Sigmoid colon (tissue), 7 donors: ENCODE data around the gene P2RX4. TPM values are rescaled to one million over a fixed set of nuclear protein-coding genes. Genes with fewer than 3 reads are reported as not detected.

ENCODE experiments used
- DNase-seq: peaks from one replicate; pipeline ENCODE4 v3.0.0-alpha.2; 2019
- H3K27ac ChIP-seq, 4 donors: fragments of 200-600 bp; sonication (generic); one replicate each; pipeline ENCODE4 v1.5.1; 2016 to 2019; ENCODE audit warnings: mild to moderate bottlenecking in 1 of 4
- H3K27me3 ChIP-seq, 3 donors: fragments of 200-600 bp; sonication (generic); one replicate each; pipeline ENCODE4 v1.5.1; 2019; ENCODE audit warnings: mild to moderate bottlenecking in 1 of 3
- H3K36me3 ChIP-seq, 4 donors: fragments of 200-600 bp; sonication (generic); one replicate each; pipeline ENCODE4 v1.5.1; 2016 to 2019
- H3K4me1 ChIP-seq, 4 donors: fragments of 200-600 bp; sonication (generic); one replicate each; pipeline ENCODE4 v1.5.1; 2017 to 2019
- H3K4me3 ChIP-seq, 4 donors: fragments of 200-600 bp; sonication (generic); one replicate each; pipeline ENCODE4 v1.5.1; 2017 to 2019; ENCODE audit warnings: mild to moderate bottlenecking in 2 of 4, moderate library complexity in 1 of 4
- H3K9me3 ChIP-seq, 4 donors: fragments of 200-600 bp in 3 of 4; sonication (generic) in 3 of 4; one replicate each; pipeline versions ENCODE4 v1.5.1 to v1.6.1; 2013 to 2019
- EP300 ChIP-seq, 4 donors: sonication (generic); formaldehyde crosslinking; IDR thresholded peaks; one replicate each; pipeline ENCODE4 v1.6.1; 2017; ENCODE audit warnings: antibody characterized with exemption in 4 of 4
- POLR2A ChIP-seq, 2 donors: fragments of 450-650 bp; IDR thresholded peaks; one replicate each; pipeline ENCODE4 v1.6.1; 2016; ENCODE audit warnings: antibody characterized with exemption in 2 of 2, mild to moderate bottlenecking in 2 of 2, moderate library complexity in 2 of 2
- POLR2AphosphoS5 ChIP-seq, 4 donors: sonication (generic); formaldehyde crosslinking; IDR thresholded peaks; one replicate each; pipeline ENCODE4 v1.6.1; 2017; ENCODE audit warnings: antibody characterized with exemption in 4 of 4
- WGBS, 2 donors: extraction: QIAGEN DNeasy Blood & Tissue Kit; methylation state at CpG; one replicate each; pipeline ENCODE4 v1.1.7; 2013; 5-methylcytosine and 5-hydroxymethylcytosine counted together
- intact Hi-C: fragments of 100-400 bp; cut with DNase I; formaldehyde crosslinking; loops from one replicate; pipeline ENCODE4 v1.15.1; 2023
- polyA plus RNA-seq, 3 donors: library from polyadenylated mRNA; stranded (reverse); fragments of 200-250 nt; gene quantifications; one replicate each; pipeline ENCODE4 v1.2.3, GENCODE V29; 2013
- total RNA-seq, 4 donors: library from RNA; depleted of rRNA; stranded (reverse); fragments of >200 nt; gene quantifications; one replicate each; pipeline ENCODE4 v1.1.0, GENCODE V29; 2016
- TF ChIP-seq, protein P1 (sequence below), 4 experiments: fragments of 450-650 bp in 3 of 4; fragments of 200-600 bp in 1 of 4; IDR thresholded peaks; one replicate each; pipeline ENCODE4 v1.5.1; 2016 to 2019; ENCODE audit warnings: antibody characterized with exemption in 4 of 4, mild to moderate bottlenecking in 3 of 4, moderate library complexity in 2 of 4
- donor health status: healthy with polysubstance abuse.
- donor health status: Bipolar disorder and iron deficiency.
- donor health status: healthy.

Gene P2RX4
- total and polyA plus RNA-seq, 7 donors, result 26.0 to 84.4 (median 36.9) TPM

DNA sequence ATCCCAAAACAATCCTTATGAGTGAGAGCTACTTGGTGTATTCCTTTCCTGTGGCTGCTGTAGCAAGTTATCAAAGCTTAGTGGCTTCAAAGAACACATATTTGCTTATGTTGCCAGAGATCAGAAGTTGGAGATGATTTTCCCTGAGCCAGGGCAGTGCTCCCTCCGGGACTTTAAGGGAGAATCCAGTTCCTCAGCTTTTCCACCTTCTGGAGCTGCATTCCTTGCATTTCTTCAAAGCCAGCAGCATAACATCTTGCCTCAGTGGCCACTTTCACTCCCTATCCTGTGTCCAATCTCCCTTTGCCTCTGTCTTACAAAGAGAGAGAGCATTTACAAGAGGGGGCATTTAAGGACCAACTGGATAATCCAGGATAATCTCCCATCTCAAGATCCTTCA lies 43.6 kb upstream of the P2RX4 start:
- H3K36me3 ChIP-seq, result peaks cover 0 to 70% (median 2%) of the 10 kb centered on the region in 4 donors
- DNase-seq, result no peak
- H3K9me3 ChIP-seq, result no peaks in the 10 kb centered on the region
- no peaks in the 10 kb centered on the region for H3K4me1 ChIP-seq
- WGBS, 2 donors, result 48 to 91% methylated on average over 1 of the region's 1 CpG
- intact Hi-C loops, result no loop called here
- H3K4me3 ChIP-seq, result no peak overlapping the region
- TF ChIP-seq POLR2AphosphoS5 (IDR thresholded peaks at IDR 0.05) (no peak), POLR2A (IDR thresholded peaks at IDR 0.05) (no peak), EP300 (IDR thresholded peaks at IDR 0.05) (no peak)
- TF ChIP-seq, protein P1, sequence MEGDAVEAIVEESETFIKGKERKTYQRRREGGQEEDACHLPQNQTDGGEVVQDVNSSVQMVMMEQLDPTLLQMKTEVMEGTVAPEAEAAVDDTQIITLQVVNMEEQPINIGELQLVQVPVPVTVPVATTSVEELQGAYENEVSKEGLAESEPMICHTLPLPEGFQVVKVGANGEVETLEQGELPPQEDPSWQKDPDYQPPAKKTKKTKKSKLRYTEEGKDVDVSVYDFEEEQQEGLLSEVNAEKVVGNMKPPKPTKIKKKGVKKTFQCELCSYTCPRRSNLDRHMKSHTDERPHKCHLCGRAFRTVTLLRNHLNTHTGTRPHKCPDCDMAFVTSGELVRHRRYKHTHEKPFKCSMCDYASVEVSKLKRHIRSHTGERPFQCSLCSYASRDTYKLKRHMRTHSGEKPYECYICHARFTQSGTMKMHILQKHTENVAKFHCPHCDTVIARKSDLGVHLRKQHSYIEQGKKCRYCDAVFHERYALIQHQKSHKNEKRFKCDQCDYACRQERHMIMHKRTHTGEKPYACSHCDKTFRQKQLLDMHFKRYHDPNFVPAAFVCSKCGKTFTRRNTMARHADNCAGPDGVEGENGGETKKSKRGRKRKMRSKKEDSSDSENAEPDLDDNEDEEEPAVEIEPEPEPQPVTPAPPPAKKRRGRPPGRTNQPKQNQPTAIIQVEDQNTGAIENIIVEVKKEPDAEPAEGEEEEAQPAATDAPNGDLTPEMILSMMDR (IDR thresholded peaks at IDR 0.05), result no peak
- H3K27me3 ChIP-seq, result no peaks in the 10 kb centered on the region
- no peak overlapping the region for H3K27ac ChIP-seq

- H3K4me1 ChIP-seq, result no peaks in the 10 kb centered on the region
- H3K27me3 ChIP-seq, result no peaks in the 10 kb centered on the region
- intact Hi-C loops, result no loop called here
- no peak overlapping the region for H3K4me3 ChIP-seq
- H3K36me3 ChIP-seq, result peaks cover 0 to 64% (median 2%) of the 10 kb centered on the region in 4 donors
- TF ChIP-seq EP300 (IDR thresholded peaks at IDR 0.05), result no peak
- H3K9me3 ChIP-seq, result no peaks in the 10 kb centered on the region
- 86% methylated on average over 14 of the region's 14 CpGs for WGBS, 2 donors
- DNase-seq, result no peak
- no peak overlapping the region for H3K27ac ChIP-seq
Observed at GRCh38 chr12:121167232-121167820, 42.6 kb upstream of the P2RX4 start.

DNA sequence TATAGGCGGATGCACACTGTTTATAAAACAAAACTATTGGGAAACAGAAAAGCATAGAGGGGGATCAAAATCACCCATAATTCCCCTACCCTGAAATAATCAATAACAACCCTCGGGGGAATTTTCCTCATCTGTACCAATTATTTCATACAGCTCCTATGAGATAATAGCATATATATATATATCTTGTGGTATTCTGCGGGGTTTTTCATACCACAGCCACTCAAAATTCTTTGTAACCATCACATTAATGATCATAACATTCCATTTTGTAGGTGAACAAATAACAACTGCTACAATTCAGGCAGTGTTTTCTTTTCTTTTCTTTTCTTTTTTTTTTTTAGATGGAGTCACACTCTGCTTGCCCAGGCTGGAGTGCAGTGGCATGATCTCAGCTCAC lies 42.0 kb upstream of the P2RX4 start:
- DNase-seq, result no peak
- no peak overlapping the region for H3K27ac ChIP-seq
- WGBS, 2 donors, result 78 to 94% methylated on average over 3 of the region's 3 CpGs
- H3K9me3 ChIP-seq, result no peaks in the 10 kb centered on the region
- H3K36me3 ChIP-seq, result peaks cover 0 to 58% (median 2%) of the 10 kb centered on the region in 4 donors
- TF ChIP-seq, protein P1 (IDR thresholded peaks at IDR 0.05), result no peak
- TF ChIP-seq POLR2AphosphoS5 (IDR thresholded peaks at IDR 0.05) (no peak), POLR2A (IDR thresholded peaks at IDR 0.05) (no peak), EP300 (IDR thresholded peaks at IDR 0.05) (no peak)
- no peak overlapping the region for H3K4me3 ChIP-seq
- intact Hi-C loops, result no loop called here
- H3K27me3 ChIP-seq, result no peaks in the 10 kb centered on the region
- H3K4me1 ChIP-seq, result no peaks in the 10 kb centered on the region

GRCh38 chr12:121170151-121170550 lies 39.8 kb upstream of the P2RX4 start:
- Histone ChIP-seq H3K4me1 (peaks cover 0 to 5% (median 0%) of the 10 kb centered on the region in 4 donors), H3K27ac (no peak overlapping the region), H3K4me3 (no peak overlapping the region), H3K9me3 (no peaks in the 10 kb centered on the region), H3K27me3 (no peaks in the 10 kb centered on the region), H3K36me3 (peaks cover 0 to 42% (median 2%) of the 10 kb centered on the region in 4 donors)
- no peak for DNase-seq
- 85 to 94% methylated on average over 5 of the region's 5 CpGs for WGBS, 2 donors
- TF ChIP-seq POLR2A (IDR thresholded peaks at IDR 0.05) (no peak), EP300 (IDR thresholded peaks at IDR 0.05) (no peak), POLR2AphosphoS5 (IDR thresholded peaks at IDR 0.05) (no peak)
- TF ChIP-seq, protein P1 (IDR thresholded peaks at IDR 0.05), result no peak
- intact Hi-C loops, result no loop called here

GRCh38 chr12:121170611-121171260 lies 39.2 kb upstream of the P2RX4 start:
- Histone ChIP-seq H3K4me1 (peaks cover 0 to 5% (median 0%) of the 10 kb centered on the region in 4 donors), H3K36me3 (peaks cover 0 to 40% (median under 1%) of the 10 kb centered on the region in 4 donors), H3K27me3 (no peaks in the 10 kb centered on the region), H3K27ac (no peak overlapping the region), H3K9me3 (no peaks in the 10 kb centered on the region), H3K4me3 (no peak overlapping the region)
- TF ChIP-seq EP300 (IDR thresholded peaks at IDR 0.05) (no peak), POLR2A (IDR thresholded peaks at IDR 0.05) (no peak), POLR2AphosphoS5 (IDR thresholded peaks at IDR 0.05) (no peak)
- TF ChIP-seq, protein P1 (IDR thresholded peaks at IDR 0.05), result no peak
- intact Hi-C loops, result no loop called here
- WGBS, 2 donors, result 81 to 91% methylated on average over 14 of the region's 14 CpGs
- DNase-seq, result no peak
